Measurements from ENCODE around the gene MEAK7. TPM values are rescaled to one million over a fixed set of nuclear protein-coding genes. Genes with fewer than 3 reads are reported as not detected.

MEAK7 gene
- total RNA-seq, 1 donor from 2014 or later: 13.0 TPM

DNA sequence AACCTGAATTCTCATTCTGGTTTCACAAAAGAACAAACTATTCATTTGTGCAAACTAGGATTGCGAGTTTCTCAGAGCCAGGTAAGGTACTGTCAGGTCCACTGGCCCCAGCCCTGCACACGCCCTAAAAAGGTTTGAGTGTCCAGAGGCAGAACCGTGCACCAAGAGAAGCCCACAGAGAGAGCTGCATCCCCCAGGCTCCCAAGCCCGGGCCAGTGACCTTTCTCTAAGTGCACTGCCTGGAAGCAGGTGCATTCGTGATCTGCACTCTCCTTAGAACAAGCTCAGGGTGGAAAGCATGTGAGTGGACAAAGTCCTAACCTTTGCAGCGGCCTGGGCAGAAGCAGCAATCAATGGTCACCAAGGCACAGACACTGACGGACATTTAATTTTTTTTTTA, 26.8 kb downstream of the MEAK7 start:
- intact Hi-C loops (cut with DNase I): loop anchor here (5.0 kb wide), 1 partner anchor 200 kb away; no protein-coding TSS in a partner anchor
- TF ChIP-seq CTCF (IDR thresholded peaks at IDR 0.05): no peak
- H3K36me3 ChIP-seq: peaks cover 39% of the 10 kb centered on the region

GRCh38 chr16:84476401-84476800, 28.1 kb downstream of the MEAK7 start:
- Histone ChIP-seq H3K9me3 (no peaks in the 10 kb centered on the region), H3K36me3 (peaks cover 29% of the 10 kb centered on the region), H3K4me3 (no peak overlapping the region), H3K27me3 (ENCODE audit: low read depth) (no peaks in the 10 kb centered on the region), H3K4me1 (no peaks in the 10 kb centered on the region), H3K27ac (no peak overlapping the region)
- ATAC-seq (no peak), DNase-seq (no peak)
- intact Hi-C loops (cut with DNase I): loop anchor here (5.0 kb wide), 1 partner anchor 199 kb away; no protein-coding TSS in a partner anchor
- TF ChIP-seq CTCF (IDR thresholded peaks at IDR 0.05): no peak

More for the DNA sequence above, 26.8 kb downstream of the MEAK7 start:
- Histone ChIP-seq H3K27me3 (ENCODE audit: low read depth) (no peaks in the 10 kb centered on the region), H3K4me1 (no peaks in the 10 kb centered on the region), H3K4me3 (no peak overlapping the region), H3K27ac (no peak overlapping the region), H3K9me3 (no peaks in the 10 kb centered on the region)
- ATAC-seq: no peak
- no peak for DNase-seq

DNA sequence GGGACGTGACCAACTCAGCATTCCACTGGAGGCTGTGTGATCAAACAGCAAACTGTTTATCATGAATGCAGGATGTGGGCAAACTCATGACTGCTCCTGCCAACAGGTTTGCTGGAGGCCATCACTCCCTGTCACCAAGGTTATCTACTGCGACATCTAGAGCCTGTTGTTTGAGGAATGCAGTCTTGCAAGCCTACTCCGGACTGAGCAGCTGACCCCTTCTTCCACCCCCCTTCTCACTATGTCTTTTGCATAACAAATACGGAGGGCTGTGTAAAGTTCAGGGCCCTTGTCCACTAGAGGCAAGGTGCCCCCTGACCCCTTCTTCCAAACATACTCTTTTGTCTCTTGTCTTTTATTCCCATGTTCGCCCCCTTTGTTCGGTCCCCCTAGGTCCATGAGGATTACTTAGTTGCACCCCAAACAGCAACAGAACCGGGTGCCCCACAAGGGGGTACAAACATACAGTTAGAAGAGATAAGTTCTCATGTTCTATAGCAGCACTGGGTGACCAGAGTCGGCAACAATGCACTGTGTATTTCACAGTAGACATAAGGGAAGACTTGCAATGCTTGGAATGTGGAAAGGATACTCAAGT, 28.7 kb downstream of the MEAK7 start:
- H3K27me3 ChIP-seq (ENCODE audit: low read depth): no peaks in the 10 kb centered on the region
- H3K36me3 ChIP-seq: peaks cover 22% of the 10 kb centered on the region
- H3K9me3 ChIP-seq: no peaks in the 10 kb centered on the region
- ATAC-seq (no peak), DNase-seq (no peak)
- no peak for TF ChIP-seq CTCF (IDR thresholded peaks at IDR 0.05)
- H3K4me1 ChIP-seq: no peaks in the 10 kb centered on the region
- no peak overlapping the region for H3K27ac ChIP-seq
- intact Hi-C loops (cut with DNase I): loop anchor here (5.0 kb wide), 1 partner anchor 198 kb away; no protein-coding TSS in a partner anchor
- no peak overlapping the region for H3K4me3 ChIP-seq

GRCh38 chr16:84471966-84472365, 32.5 kb downstream of the MEAK7 start:
- no peak overlapping the region for H3K4me3 ChIP-seq
- intact Hi-C loops (cut with DNase I): no loop called here
- ATAC-seq (no peak), DNase-seq (no peak)
- peaks cover 6% of the 10 kb centered on the region for H3K36me3 ChIP-seq
- peaks cover 9% of the 10 kb centered on the region for H3K9me3 ChIP-seq
- no peak overlapping the region for H3K27ac ChIP-seq
- H3K27me3 ChIP-seq (ENCODE audit: low read depth): no peaks in the 10 kb centered on the region
- H3K4me1 ChIP-seq: no peaks in the 10 kb centered on the region
- no peak for TF ChIP-seq CTCF (IDR thresholded peaks at IDR 0.05)

DNA sequence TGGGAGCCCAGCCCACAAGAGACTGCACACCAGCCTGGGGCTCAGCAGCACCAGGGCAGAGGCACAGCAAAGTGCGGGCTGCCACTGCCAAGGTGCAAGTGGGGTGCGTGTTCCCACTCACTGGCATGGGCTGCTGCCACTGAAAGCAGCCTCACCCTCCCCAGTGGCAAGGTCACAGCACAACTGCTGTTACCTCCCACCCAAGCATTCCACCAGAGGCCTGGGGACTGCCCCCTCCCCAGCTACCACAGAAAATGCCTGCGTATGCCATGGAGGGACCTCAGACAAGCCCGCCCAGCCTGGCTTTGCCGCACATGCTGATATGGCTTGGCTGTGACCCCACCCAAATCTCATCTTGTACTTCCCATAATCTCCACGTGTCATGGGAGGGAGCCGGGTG, 33.1 kb downstream of the MEAK7 start:
- DNase-seq: no peak
- ATAC-seq: no peak
- Histone ChIP-seq H3K4me1 (no peaks in the 10 kb centered on the region), H3K4me3 (no peak overlapping the region), H3K36me3 (peaks cover 6% of the 10 kb centered on the region), H3K9me3 (peaks cover 12% of the 10 kb centered on the region), H3K27ac (no peak overlapping the region), H3K27me3 (ENCODE audit: low read depth) (no peaks in the 10 kb centered on the region)
- intact Hi-C loops (cut with DNase I): no loop called here
- no peak for TF ChIP-seq CTCF (IDR thresholded peaks at IDR 0.05)
